ENCODE results near the gene IGSF6.
A peak's percentile ranks its signal among the peaks of the same experiment; 100 is the strongest.
"Not testable (repeated sequence)": the region's sequence is repeated elsewhere in the genome, so short reads cannot be mapped to it uniquely, and the experiment has no call there.

IGSF6 gene

GRCh38 chr16:21613361-21613760 is 39.0 kb downstream of the IGSF6 start:
- DNase-seq (ENCODE audit: low spot score) = no peak
- no peak overlapping the region for H3K4me3 Mint-ChIP-seq
- H3K4me1 Mint-ChIP-seq (ENCODE audit: low read depth) = peaks cover 55% of the 10 kb centered on the region
- no peaks in the 10 kb centered on the region for H3K9me3 Mint-ChIP-seq
- peaks cover 19% of the 10 kb centered on the region for H3K36me3 Mint-ChIP-seq (ENCODE audit: low read depth)
- no peak overlapping the region for H3K27ac Mint-ChIP-seq
- H3K27me3 Mint-ChIP-seq (ENCODE audit: low read depth) = no peaks in the 10 kb centered on the region

- H3K36me3 Mint-ChIP-seq (ENCODE audit: low read depth) = peaks cover 14% of the 10 kb centered on the region
- peak overlapping the region; percentile 64 for H3K27ac Mint-ChIP-seq
- DNase-seq (ENCODE audit: low spot score) = no peak
- H3K4me1 Mint-ChIP-seq (ENCODE audit: low read depth) = peaks cover 59% of the 10 kb centered on the region
- peak overlapping the region; percentile 6 for H3K4me3 Mint-ChIP-seq
- no peaks in the 10 kb centered on the region for H3K9me3 Mint-ChIP-seq
- no peaks in the 10 kb centered on the region for H3K27me3 Mint-ChIP-seq (ENCODE audit: low read depth)
These were observed 40.6 kb downstream of the IGSF6 start for GRCh38 chr16:21611556-21612384.

GRCh38 chr16:21611198-21611555 is 41.2 kb downstream of the IGSF6 start:
- DNase-seq (ENCODE audit: low spot score) = no peak
- Mint-ChIP-seq H3K27me3 (ENCODE audit: low read depth) (no peaks in the 10 kb centered on the region), H3K4me1 (ENCODE audit: low read depth) (peaks cover 54% of the 10 kb centered on the region), H3K36me3 (ENCODE audit: low read depth) (peaks cover 14% of the 10 kb centered on the region), H3K27ac (no peak overlapping the region), H3K9me3 (no peaks in the 10 kb centered on the region), H3K4me3 (no peak overlapping the region)

GRCh38 chr16:21610766-21611165 is 41.6 kb downstream of the IGSF6 start:
- peaks cover 14% of the 10 kb centered on the region for H3K36me3 Mint-ChIP-seq (ENCODE audit: low read depth)
- no peaks in the 10 kb centered on the region for H3K27me3 Mint-ChIP-seq (ENCODE audit: low read depth)
- H3K4me1 Mint-ChIP-seq (ENCODE audit: low read depth) = peaks cover 50% of the 10 kb centered on the region
- H3K9me3 Mint-ChIP-seq = no peaks in the 10 kb centered on the region
- no peak overlapping the region for H3K27ac Mint-ChIP-seq
- no peak overlapping the region for H3K4me3 Mint-ChIP-seq
- no peak for DNase-seq (ENCODE audit: low spot score)

GRCh38 chr16:21610006-21610544 is 42.3 kb downstream of the IGSF6 start:
- no peak overlapping the region for H3K27ac Mint-ChIP-seq
- no peak for DNase-seq (ENCODE audit: low spot score)
- H3K9me3 Mint-ChIP-seq = no peaks in the 10 kb centered on the region
- H3K36me3 Mint-ChIP-seq (ENCODE audit: low read depth) = peaks cover 12% of the 10 kb centered on the region
- H3K27me3 Mint-ChIP-seq (ENCODE audit: low read depth) = no peaks in the 10 kb centered on the region
- H3K4me3 Mint-ChIP-seq = no peak overlapping the region
- H3K4me1 Mint-ChIP-seq (ENCODE audit: low read depth) = peaks cover 47% of the 10 kb centered on the region

- Mint-ChIP-seq H3K9me3 (no peaks in the 10 kb centered on the region), H3K36me3 (ENCODE audit: low read depth) (peaks cover 4% of the 10 kb centered on the region), H3K27ac (peak overlapping the region; percentile 9), H3K27me3 (ENCODE audit: low read depth) (no peaks in the 10 kb centered on the region), H3K4me3 (peak overlapping the region; percentile 44), H3K4me1 (ENCODE audit: low read depth) (peaks cover 52% of the 10 kb centered on the region)
- DNase-seq (ENCODE audit: low spot score) = peak; percentile 38
These were observed 43.6 kb downstream of the IGSF6 start for GRCh38 chr16:21608639-21609328.

- H3K36me3 Mint-ChIP-seq (ENCODE audit: low read depth); H3K9me3 Mint-ChIP-seq; DNase-seq (ENCODE audit: low spot score); H3K27me3 Mint-ChIP-seq (ENCODE audit: low read depth); H3K4me3 Mint-ChIP-seq; H3K27ac Mint-ChIP-seq: not testable (repeated sequence)
- H3K4me1 Mint-ChIP-seq (ENCODE audit: low read depth) = peaks cover 52% of the 10 kb centered on the region
These were observed 46.6 kb downstream of the IGSF6 start for GRCh38 chr16:21605848-21606247.

- Mint-ChIP-seq H3K27ac (no peak overlapping the region), H3K27me3 (ENCODE audit: low read depth) (no peaks in the 10 kb centered on the region), H3K4me1 (ENCODE audit: low read depth) (peaks cover 40% of the 10 kb centered on the region), H3K4me3 (no peak overlapping the region), H3K9me3 (no peaks in the 10 kb centered on the region), H3K36me3 (ENCODE audit: low read depth) (peaks cover 7% of the 10 kb centered on the region)
- DNase-seq (ENCODE audit: low spot score) = no peak
These were observed 48.5 kb downstream of the IGSF6 start for GRCh38 chr16:21603928-21604327.

- H3K4me1 Mint-ChIP-seq (ENCODE audit: low read depth) = peaks cover 40% of the 10 kb centered on the region
These were observed 49.6 kb downstream of the IGSF6 start for GRCh38 chr16:21602785-21603184.

GRCh38 chr16:21600031-21600773 is 52.2 kb downstream of the IGSF6 start:
- Mint-ChIP-seq H3K4me1 (ENCODE audit: low read depth) (peaks cover 47% of the 10 kb centered on the region), H3K4me3 (peak overlapping the region; percentile 96), H3K27ac (peak overlapping the region; percentile 86), H3K36me3 (ENCODE audit: low read depth) (peaks cover 11% of the 10 kb centered on the region), H3K27me3 (ENCODE audit: low read depth) (no peaks in the 10 kb centered on the region), H3K9me3 (no peaks in the 10 kb centered on the region)
- DNase-seq (ENCODE audit: low spot score) = no peak

More at GRCh38 chr16:21602785-21603184, 49.6 kb downstream of the IGSF6 start:
- Mint-ChIP-seq H3K9me3 (no peaks in the 10 kb centered on the region), H3K27ac (no peak overlapping the region), H3K27me3 (ENCODE audit: low read depth) (no peaks in the 10 kb centered on the region), H3K4me3 (no peak overlapping the region), H3K36me3 (ENCODE audit: low read depth) (peaks cover 10% of the 10 kb centered on the region)
- no peak for DNase-seq (ENCODE audit: low spot score)

- H3K9me3 Mint-ChIP-seq = no peaks in the 10 kb centered on the region
- peak within 1 kb of the TSS; percentile 90 for H3K27ac Mint-ChIP-seq
- peaks cover 11% of the 10 kb centered on the region for H3K36me3 Mint-ChIP-seq (ENCODE audit: low read depth)
- peak; percentile 95 for DNase-seq (ENCODE audit: low spot score)
- H3K4me3 Mint-ChIP-seq = peak within 1 kb of the TSS; percentile 96
- peaks cover 45% of the 10 kb centered on the region for H3K4me1 Mint-ChIP-seq (ENCODE audit: low read depth)
- H3K27me3 Mint-ChIP-seq (ENCODE audit: low read depth) = no peaks in the 10 kb centered on the region
These were observed 53.0 kb downstream of the IGSF6 start, which contains the start of gene METTL9 for GRCh38 chr16:21599122-21600030. METTL9 (plus strand) TSS chr16:21599577; CDS start chr16:21599734, 157 bp downstream.

GRCh38 chr16:21598701-21599121 is 53.7 kb downstream of the IGSF6 start:
- H3K27ac Mint-ChIP-seq = peak overlapping the region; percentile 90
- no peaks in the 10 kb centered on the region for H3K27me3 Mint-ChIP-seq (ENCODE audit: low read depth)
- H3K9me3 Mint-ChIP-seq = no peaks in the 10 kb centered on the region
- peak overlapping the region; percentile 92 for H3K4me3 Mint-ChIP-seq
- H3K36me3 Mint-ChIP-seq (ENCODE audit: low read depth) = peaks cover 11% of the 10 kb centered on the region
- DNase-seq (ENCODE audit: low spot score) = no peak
- H3K4me1 Mint-ChIP-seq (ENCODE audit: low read depth) = peaks cover 42% of the 10 kb centered on the region

- Mint-ChIP-seq H3K9me3 (no peaks in the 10 kb centered on the region), H3K27ac (peak overlapping the region; percentile 96), H3K4me1 (ENCODE audit: low read depth) (peaks cover 39% of the 10 kb centered on the region), H3K27me3 (ENCODE audit: low read depth) (no peaks in the 10 kb centered on the region), H3K4me3 (peak overlapping the region; percentile 92), H3K36me3 (ENCODE audit: low read depth) (peaks cover 11% of the 10 kb centered on the region)
- no peak for DNase-seq (ENCODE audit: low spot score)
These were observed 54.2 kb downstream of the IGSF6 start for GRCh38 chr16:21598206-21598605.
